GM12891 (cell line): ENCODE measurements around the gene EIF5.

Experiments used
- DNase-seq: peaks from one replicate; pipeline ENCODE4 v3.0.0; 2011; ENCODE audit warnings: low spot score; ENCODE audit not compliant: insufficient read length
- FAIRE-seq: peaks from 2 replicates; lab custom pipeline; 2011; peaks lifted over from hg19 to GRCh38; lab: Jason Lieb, UNC
- PAX5 ChIP-seq: IDR thresholded peaks from 2 replicates; pipeline ENCODE4 v1.6.1; 2011; ENCODE audit warnings: low read length, moderate library complexity, mild to moderate bottlenecking; ENCODE audit not compliant: insufficient read depth, severe bottlenecking
- POLR2A ChIP-seq: IDR thresholded peaks from 2 replicates; pipeline ENCODE4 v1.6.1; 2011; ENCODE audit warnings: low read depth, low read length, control low read depth
- POLR2AphosphoS5 ChIP-seq: IDR thresholded peaks from 2 replicates; pipeline ENCODE4 v1.6.1; 2011; ENCODE audit warnings: low read depth, low read length, control low read depth
- POU2F2 ChIP-seq: IDR thresholded peaks from 2 replicates; pipeline ENCODE4 v1.6.1; 2011; ENCODE audit warnings: low read depth, mild to moderate bottlenecking, control low read depth, low read length, moderate library complexity
- SPI1 ChIP-seq: IDR thresholded peaks from 2 replicates; pipeline ENCODE4 v1.6.1; 2011; ENCODE audit warnings: low read depth, low read length, control low read depth
- TAF1 ChIP-seq: IDR thresholded peaks from 2 replicates; pipeline ENCODE4 v1.6.1; 2011; ENCODE audit warnings: low read depth, low read length, control low read depth

The EIF5 gene

GRCh38 chr14:103392572-103392971, 58.5 kb downstream of the EIF5 start:
- no peak for FAIRE-seq
- no peak for DNase-seq

DNA sequence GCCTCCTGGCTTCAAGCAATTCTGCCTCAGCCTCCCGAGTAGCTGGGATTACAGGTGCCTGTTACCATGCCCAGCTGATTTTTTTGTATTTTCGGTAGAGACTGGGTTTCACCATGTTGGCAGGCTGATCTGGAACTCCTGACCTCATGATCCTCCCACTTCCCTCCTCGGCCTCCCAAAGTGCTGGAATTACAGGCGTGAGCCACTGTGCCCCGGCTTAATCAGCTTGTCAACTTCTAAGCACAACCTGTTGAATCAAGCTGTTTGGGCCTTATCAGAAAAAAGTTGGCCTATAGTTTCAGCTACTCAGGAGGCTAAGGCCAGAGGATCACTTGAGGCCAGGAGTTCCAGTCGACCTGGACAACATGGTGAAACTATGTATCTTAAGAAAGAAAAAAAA, 59.0 kb downstream of the EIF5 start:
- no peak for FAIRE-seq
- DNase-seq: no peak

More at GRCh38 chr14:103392572-103392971, 58.5 kb downstream of the EIF5 start:
- TF ChIP-seq SPI1 (no peak), TAF1 (no peak), POLR2AphosphoS5 (no peak), PAX5 (no peak)

DNA sequence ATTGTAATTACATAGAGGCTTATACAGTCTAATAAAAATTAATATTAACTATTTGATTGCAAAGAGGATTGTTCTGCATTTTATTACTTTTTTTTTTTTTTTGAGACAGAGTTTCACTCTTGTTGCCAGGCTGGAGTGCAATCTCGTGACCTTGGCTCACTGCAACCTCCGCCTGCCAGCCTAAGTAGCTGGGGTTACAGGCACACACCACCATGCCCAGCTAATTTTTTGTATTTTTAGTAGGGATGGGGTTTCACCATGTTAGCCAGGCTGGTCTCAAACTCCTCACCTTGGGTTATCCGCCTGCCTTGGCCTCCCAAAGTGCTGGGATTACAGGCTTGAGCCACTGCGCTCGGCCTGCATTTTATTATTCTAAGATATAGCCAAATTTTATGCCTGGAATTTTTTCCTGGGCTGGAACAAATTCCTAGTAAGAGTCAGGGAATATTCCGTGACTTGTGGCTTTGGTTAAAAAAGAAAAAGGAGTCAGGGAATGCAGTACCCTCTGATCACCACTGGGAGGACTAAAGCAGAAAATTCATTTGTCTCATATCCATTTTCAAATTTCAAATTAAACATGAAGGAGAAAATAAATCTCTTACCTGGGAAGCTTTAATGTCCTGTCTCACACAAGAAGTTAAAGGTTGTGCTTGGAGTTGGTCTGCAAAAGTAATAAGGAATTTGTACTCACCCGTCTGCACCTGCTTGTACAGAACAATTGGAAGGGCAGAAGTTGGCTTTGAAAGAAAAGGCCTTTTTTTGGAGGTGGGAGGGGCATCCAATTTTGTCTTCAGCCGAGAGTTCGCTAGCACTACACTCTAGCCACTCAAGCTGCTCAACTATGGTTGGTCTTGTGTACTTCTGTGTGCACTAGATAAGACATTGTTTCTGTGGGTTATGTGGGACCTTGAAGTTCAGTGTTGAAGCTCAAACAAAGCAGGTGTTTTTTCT, 59.9 kb downstream of the EIF5 start:
- no peak for TF ChIP-seq SPI1
- no peak for TF ChIP-seq TAF1
- FAIRE-seq (peak; percentile 84), DNase-seq (no peak)

More for the DNA sequence above, 59.0 kb downstream of the EIF5 start:
- TF ChIP-seq TAF1: no peak
- TF ChIP-seq PAX5: no peak
- no peak for TF ChIP-seq POU2F2
- TF ChIP-seq SPI1: no peak
- no peak for TF ChIP-seq POLR2A
- no peak for TF ChIP-seq POLR2AphosphoS5
